ENCODE data around the gene INTS13. TPM values are rescaled to one million over a fixed set of nuclear protein-coding genes. Genes with fewer than 3 reads are reported as not detected.

Gene INTS13
- polyA plus RNA-seq, 1 of the 3 experiments (the other 2 are of a cell fraction) = 7.2 TPM

GRCh38 chr12:26878661-26879119 lies 59.1 kb downstream of the INTS13 start:
- H3K9ac ChIP-seq = no peak overlapping the region
- no peaks in the 10 kb centered on the region for H3F3A ChIP-seq (replicated peaks; ENCODE audit: insufficient read depth)
- H3K27ac ChIP-seq (ENCODE audit: low read depth in 2 of 2, low read length in 1 of 2) = peak overlapping the region in 1 of 2 experiments; percentile 56; a peak in 2 of 4 replicates
- no peaks in the 10 kb centered on the region for H4K20me1 ChIP-seq (ENCODE audit: insufficient read depth)
- ChIA-PET CTCF (interaction anchor here (0.8 to 2.1 kb wide), 6 partner anchors 24 to 760 kb away, joined by 3 to 7 read pairs (median 4); no protein-coding TSS in a partner anchor), POLR2A (no interaction called here)
- H3K27me3 ChIP-seq (ENCODE audit: insufficient read depth) = no peaks in the 10 kb centered on the region
- WGBS (ENCODE audit: low lambda C conversion rate) = 53% methylated on average over 6 of the region's 6 CpGs
- no peaks in the 10 kb centered on the region for H3K36me3 ChIP-seq (replicated peaks in 1 of 2; ENCODE audit: control insufficient read depth in 1 of 2, insufficient read depth in 2 of 2, low read length in 1 of 2)
- H3K4me1 ChIP-seq (ENCODE audit: control insufficient read depth in 1 of 2, insufficient read depth in 2 of 2, low read depth in 1 of 2, low read length in 1 of 2) = peaks cover 0 to 10% of the 10 kb centered on the region in 2 experiments; a peak in 2 of 4 replicates
- no peaks in the 10 kb centered on the region for H3K9me2 ChIP-seq
- H3K4me3 ChIP-seq (ENCODE audit: low read depth in 2 of 2, low read length in 1 of 2) = no peak overlapping the region
- no peak overlapping the region for H3K4me2 ChIP-seq
- no peaks in the 10 kb centered on the region for H3K9me3 ChIP-seq
- peak; percentile 22 for DNase-seq
- no peak overlapping the region for H2AFZ ChIP-seq (ENCODE audit: low read depth)
- no peak for TF ChIP-seq MXI1 (IDR thresholded peaks at IDR 0.05; ENCODE audit: low read depth, low read length)
- TF ChIP-seq PBX3 (IDR thresholded peaks at IDR 0.05) = no peak
- TF ChIP-seq CTCF (IDR thresholded peaks at IDR 0.05) = no peak
- TF ChIP-seq NRF1 (IDR thresholded peaks at IDR 0.05; ENCODE audit: low read depth, low read length) = no peak
- no peak for TF ChIP-seq FOXM1 (IDR thresholded peaks at IDR 0.05; ENCODE audit: low read depth)
- TF ChIP-seq USF2 (IDR thresholded peaks at IDR 0.05; ENCODE audit: borderline replicate concordance, low read depth, low read length) = no peak
- no peaks in the 10 kb centered on the region for H3K79me2 ChIP-seq (ENCODE audit: insufficient read depth)

GRCh38 chr12:26874501-26875296 lies 63.1 kb downstream of the INTS13 start:
- no peak overlapping the region for H3K27ac ChIP-seq (ENCODE audit: low read depth in 2 of 2, low read length in 1 of 2)
- ChIA-PET POLR2A (no interaction called here), CTCF (interaction anchor here (0.7 to 3.2 kb wide), 3 partner anchors 10 to 130 kb away, joined by 3 to 25 read pairs (median 13); partner anchors contain the start of gene ITPR2)
- H3K9ac ChIP-seq = no peak overlapping the region
- H3K4me1 ChIP-seq (ENCODE audit: control insufficient read depth in 1 of 2, insufficient read depth in 2 of 2, low read depth in 1 of 2, low read length in 1 of 2) = peaks cover 0 to 25% of the 10 kb centered on the region in 2 experiments; a peak in 2 of 4 replicates
- H3K9me2 ChIP-seq = no peaks in the 10 kb centered on the region
- H3K9me3 ChIP-seq = no peaks in the 10 kb centered on the region
- H4K20me1 ChIP-seq (ENCODE audit: insufficient read depth) = no peaks in the 10 kb centered on the region
- WGBS (ENCODE audit: low lambda C conversion rate) = 80% methylated on average over 7 of the region's 7 CpGs
- no peaks in the 10 kb centered on the region for H3F3A ChIP-seq (replicated peaks; ENCODE audit: insufficient read depth)
- no peak overlapping the region for H3K4me3 ChIP-seq (ENCODE audit: low read depth in 2 of 2, low read length in 1 of 2)
- TF ChIP-seq GABPA (IDR thresholded peaks at IDR 0.05; ENCODE audit: low read depth) = no peak
- no peak for TF ChIP-seq TCF12 (IDR thresholded peaks at IDR 0.05)
- TF ChIP-seq JUND (IDR thresholded peaks at IDR 0.05) = no peak
- TF ChIP-seq RXRA (IDR thresholded peaks at IDR 0.05; ENCODE audit: borderline replicate concordance, low read depth) = no peak
- DNase-seq = no peak
- no peak overlapping the region for H3K4me2 ChIP-seq
- no peak overlapping the region for H2AFZ ChIP-seq (ENCODE audit: low read depth)
- H3K36me3 ChIP-seq (replicated peaks in 1 of 2; ENCODE audit: control insufficient read depth in 1 of 2, insufficient read depth in 2 of 2, low read length in 1 of 2) = no peaks in the 10 kb centered on the region
- H3K79me2 ChIP-seq (ENCODE audit: insufficient read depth) = no peaks in the 10 kb centered on the region
- H3K27me3 ChIP-seq (ENCODE audit: insufficient read depth) = no peaks in the 10 kb centered on the region

Data from SK-N-SH (cell line).